Muscle of leg (tissue), 11 donors: Measurements from ENCODE around the gene DHX38. TPM values are rescaled to one million over a fixed set of nuclear protein-coding genes. Genes with fewer than 3 reads are reported as not detected.
"Not testable (repeated sequence)": the region's sequence is repeated elsewhere in the genome, so short reads cannot be mapped to it uniquely, and the experiment has no call there.

Source experiments
- DNase-seq: peaks from one replicate; pipeline ENCODE4 v3.0.0; 2013
- H3K27ac ChIP-seq: one replicate; pipeline ENCODE4 v1.5.1; 2013; ENCODE audit warnings: mild to moderate bottlenecking, low read length, control low read depth
- H3K27me3 ChIP-seq: one replicate; pipeline ENCODE4 v1.6.1; 2013; ENCODE audit warnings: low read length; ENCODE audit not compliant: control insufficient read depth, insufficient read depth
- H3K36me3 ChIP-seq: one replicate; pipeline ENCODE4 v1.6.1; 2013; ENCODE audit warnings: low read length; ENCODE audit not compliant: control insufficient read depth, insufficient read depth
- H3K4me1 ChIP-seq: one replicate; pipeline ENCODE4 v1.6.1; 2013; ENCODE audit warnings: low read length; ENCODE audit not compliant: control insufficient read depth, insufficient read depth
- H3K4me3 ChIP-seq: one replicate; pipeline ENCODE4 v1.5.1; 2013; ENCODE audit warnings: low read length, control low read depth
- H3K9me3 ChIP-seq: replicated peaks from 2 replicates; pipeline ENCODE4 v1.6.1; 2013; ENCODE audit warnings: low read depth, low read length; ENCODE audit not compliant: control insufficient read depth
- WGBS: methylation state at CpG from one replicate; pipeline ENCODE4 v1.1.5; 2013; ENCODE audit warnings: missing lambda C conversion rate; ENCODE audit not compliant: insufficient coverage; 5-methylcytosine and 5-hydroxymethylcytosine counted together
- polyA plus RNA-seq, 8 donors: library from polyadenylated mRNA; unstranded; fragments of 120-200 nt; gene quantifications; one replicate each; pipeline versions ENCODE4 v1.2.1 to v1.2.3, GENCODE V29; 2013; ENCODE audit warnings: inconsistent platforms in 1 of 8, low replicate concordance in 1 of 8; ENCODE audit not compliant: insufficient read length in 8 of 8, insufficient read depth in 1 of 8
- total RNA-seq: library from RNA; stranded (reverse); fragments of 120-200 nt; gene quantifications from one replicate; pipeline ENCODE4 v1.2.4, GENCODE V29; 2013

Gene DHX38
- total and polyA plus RNA-seq, 9 donors: 47.3 to 63.6 (median 56.4) TPM

- not testable (repeated sequence) for H3K27ac ChIP-seq, DNase-seq, H3K27me3 ChIP-seq, H3K4me3 ChIP-seq, H3K4me1 ChIP-seq, H3K9me3 ChIP-seq, H3K36me3 ChIP-seq
- WGBS: no CpG with 5 or more reads among the region's 6 CpGs
Observed at GRCh38 chr16:72057313-72057712, 36.3 kb upstream of the DHX38 start.

- not testable (repeated sequence) for H3K27me3 ChIP-seq, H3K27ac ChIP-seq, H3K4me3 ChIP-seq, H3K4me1 ChIP-seq, H3K36me3 ChIP-seq, DNase-seq, H3K9me3 ChIP-seq
- WGBS: no CpG with 5 or more reads among the region's 7 CpGs
Observed at GRCh38 chr16:72059060-72059459, 34.6 kb upstream of the DHX38 start.

DNA sequence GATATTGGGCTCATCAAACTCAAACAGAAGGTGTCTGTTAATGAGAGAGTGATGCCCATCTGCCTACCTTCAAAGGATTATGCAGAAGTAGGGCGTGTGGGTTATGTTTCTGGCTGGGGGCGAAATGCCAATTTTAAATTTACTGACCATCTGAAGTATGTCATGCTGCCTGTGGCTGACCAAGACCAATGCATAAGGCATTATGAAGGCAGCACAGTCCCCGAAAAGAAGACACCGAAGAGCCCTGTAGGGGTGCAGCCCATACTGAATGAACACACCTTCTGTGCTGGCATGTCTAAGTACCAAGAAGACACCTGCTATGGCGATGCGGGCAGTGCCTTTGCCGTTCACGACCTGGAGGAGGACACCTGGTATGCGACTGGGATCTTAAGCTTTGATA is 33.2 kb upstream of the DHX38 start:
- Histone ChIP-seq H3K9me3 (no peaks in the 10 kb centered on the region), H3K27me3 (no peaks in the 10 kb centered on the region), H3K27ac (no peak overlapping the region), H3K4me3 (no peak overlapping the region), H3K4me1 (no peaks in the 10 kb centered on the region), H3K36me3 (no peaks in the 10 kb centered on the region)
- no peak for DNase-seq
- 93% methylated on average over 8 of the region's 9 CpGs for WGBS

DNA sequence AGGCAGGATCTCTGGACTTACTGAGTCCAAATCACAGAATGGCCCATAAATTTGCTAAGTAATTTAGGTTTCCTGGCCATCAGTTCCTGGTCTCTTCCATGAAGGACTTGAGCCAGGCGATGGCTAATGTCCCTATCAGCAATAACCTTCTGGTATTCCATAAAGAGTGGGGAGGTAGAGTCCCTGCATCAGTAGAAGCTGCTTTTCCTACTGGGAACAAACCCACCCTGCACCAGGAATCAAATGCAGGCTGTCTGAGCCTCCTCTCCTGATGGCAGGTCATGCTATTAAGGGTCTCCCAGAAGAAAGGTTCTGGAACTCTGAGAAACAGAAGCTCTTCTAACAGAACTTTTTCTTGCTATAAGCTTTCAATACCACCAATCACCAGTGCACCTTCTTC is 32.1 kb upstream of the DHX38 start:
- Histone ChIP-seq H3K27me3 (no peaks in the 10 kb centered on the region), H3K4me1 (no peaks in the 10 kb centered on the region), H3K9me3 (no peaks in the 10 kb centered on the region), H3K27ac (no peak overlapping the region), H3K4me3 (no peak overlapping the region), H3K36me3 (no peaks in the 10 kb centered on the region)
- WGBS: no CpG with 5 or more reads among the region's 1 CpG
- no peak for DNase-seq

DNA sequence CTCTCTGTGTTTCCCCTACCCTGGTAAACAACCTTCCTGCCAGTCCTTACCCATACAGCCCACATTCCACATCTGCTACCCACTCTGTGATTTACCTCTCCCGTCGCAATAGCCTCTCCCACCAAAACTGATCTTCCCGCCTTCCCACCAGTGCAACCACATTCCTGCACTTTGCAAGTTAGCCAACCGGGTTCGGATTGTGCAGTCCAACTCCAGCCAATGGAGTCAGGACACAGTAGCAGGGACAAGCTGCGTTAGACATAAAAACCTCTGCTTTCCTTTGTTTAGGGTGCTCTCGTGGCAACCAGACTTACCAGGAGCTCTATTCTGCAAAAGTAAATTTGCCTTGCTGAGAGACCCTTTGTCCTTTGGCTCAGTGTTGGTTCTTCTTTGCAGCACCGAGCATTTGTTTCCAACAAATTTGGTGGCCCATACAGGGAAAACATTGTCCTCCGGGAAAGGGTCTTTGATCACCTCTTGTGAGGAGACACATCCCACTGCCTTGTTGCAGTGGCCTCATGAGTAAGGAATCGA is 29.2 kb upstream of the DHX38 start:
- H3K9me3 ChIP-seq: no peaks in the 10 kb centered on the region
- H3K36me3 ChIP-seq: no peaks in the 10 kb centered on the region
- H3K4me3 ChIP-seq: no peak overlapping the region
- H3K4me1 ChIP-seq: no peaks in the 10 kb centered on the region
- H3K27ac ChIP-seq: no peak overlapping the region
- no peaks in the 10 kb centered on the region for H3K27me3 ChIP-seq
- 92% methylated on average over 10 of the region's 10 CpGs for WGBS
- DNase-seq: no peak

DNA sequence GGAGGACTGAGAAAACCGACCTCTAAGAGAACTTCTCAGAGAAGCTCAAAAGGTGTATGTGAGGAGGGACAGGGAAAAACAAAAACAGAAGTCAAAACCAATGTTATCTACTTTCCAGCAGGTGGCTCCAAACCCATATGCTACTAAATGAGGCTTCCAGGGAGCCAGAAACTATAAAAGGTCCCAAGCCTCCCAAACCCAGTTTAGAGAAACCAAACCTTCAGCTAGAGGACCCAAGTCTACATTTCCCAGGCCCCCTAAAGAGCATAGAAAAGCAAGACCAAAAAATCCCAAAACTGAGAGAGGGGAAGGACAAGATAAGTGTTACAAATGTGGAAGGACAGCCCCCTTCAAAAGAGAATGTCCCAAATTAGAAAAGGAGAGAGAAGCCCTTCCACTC is 26.9 kb upstream of the DHX38 start:
- no peaks in the 10 kb centered on the region for H3K9me3 ChIP-seq
- no peaks in the 10 kb centered on the region for H3K27me3 ChIP-seq
- no peaks in the 10 kb centered on the region for H3K4me1 ChIP-seq
- no peak overlapping the region for H3K4me3 ChIP-seq
- peak; percentile 50 for DNase-seq
- H3K36me3 ChIP-seq: no peaks in the 10 kb centered on the region
- WGBS: no CpG with 5 or more reads among the region's 1 CpG
- no peak overlapping the region for H3K27ac ChIP-seq

DNA sequence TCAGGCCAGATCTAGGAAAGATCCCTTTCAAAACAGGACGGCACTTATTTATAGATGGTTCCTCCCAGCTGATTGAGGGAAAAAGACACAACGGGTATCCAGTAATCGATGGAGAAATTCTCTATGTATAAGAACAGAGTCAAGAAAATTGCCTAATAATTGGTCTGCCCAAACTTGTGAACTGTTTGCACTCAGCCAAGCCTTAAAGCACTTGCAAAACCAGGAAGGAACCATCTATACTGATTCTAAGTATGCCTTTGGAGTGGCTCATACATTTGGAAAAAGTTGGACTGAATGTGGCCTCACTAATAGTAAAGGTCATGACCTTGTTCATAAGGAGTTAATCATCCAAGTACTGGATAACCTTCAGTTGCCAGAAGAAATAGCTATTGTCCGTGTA is 24.7 kb upstream of the DHX38 start:
- H3K27ac ChIP-seq: no peak overlapping the region
- WGBS: no CpG with 5 or more reads among the region's 4 CpGs

GRCh38 chr16:72072514-72073342 is 20.9 kb upstream of the DHX38 start:
- Histone ChIP-seq H3K4me3 (no peak overlapping the region), H3K36me3 (peaks cover under 1% of the 10 kb centered on the region), H3K4me1 (no peaks in the 10 kb centered on the region), H3K27ac (no peak overlapping the region), H3K9me3 (no peaks in the 10 kb centered on the region), H3K27me3 (no peaks in the 10 kb centered on the region)
- WGBS: 41% methylated on average over 6 of the region's 12 CpGs
- no peak for DNase-seq

More for the DNA sequence above, 24.7 kb upstream of the DHX38 start:
- Histone ChIP-seq H3K36me3 (no peaks in the 10 kb centered on the region), H3K27me3 (no peaks in the 10 kb centered on the region), H3K4me1 (no peaks in the 10 kb centered on the region), H3K9me3 (no peaks in the 10 kb centered on the region), H3K4me3 (no peak overlapping the region)
- no peak for DNase-seq

DNA sequence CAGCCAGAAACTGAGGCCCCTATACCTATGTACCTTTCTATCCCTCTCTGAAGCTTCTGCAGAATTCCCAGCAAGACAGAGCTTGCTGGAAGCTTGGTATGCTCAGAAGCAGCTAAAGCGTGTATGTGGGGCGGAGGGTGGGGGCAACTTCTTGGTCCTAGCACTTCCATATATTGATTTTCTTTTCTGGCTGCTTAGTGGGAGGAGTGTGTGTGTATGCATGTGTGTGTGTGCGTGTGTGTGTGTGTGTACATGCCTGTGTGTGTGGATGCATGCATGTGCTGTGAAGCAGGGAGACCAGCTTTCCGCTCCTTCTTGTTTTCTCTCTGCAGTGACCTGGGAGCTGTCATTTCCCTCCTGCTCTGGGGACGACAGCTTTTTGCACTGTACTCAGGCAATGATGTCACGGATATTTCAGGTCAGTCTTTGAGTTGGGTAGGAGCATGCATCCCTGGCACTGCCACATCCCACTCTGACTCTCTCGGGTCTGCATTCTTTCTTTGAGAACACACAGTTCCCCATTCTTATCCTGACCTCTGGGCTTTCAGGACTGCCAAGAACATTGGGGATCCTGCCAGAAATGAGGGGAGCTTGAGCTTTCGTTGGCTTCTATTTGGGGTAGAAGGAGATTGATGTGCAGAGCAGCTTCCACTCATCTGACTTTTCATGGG is 20.0 kb upstream of the DHX38 start:
- Histone ChIP-seq H3K27me3 (no peaks in the 10 kb centered on the region), H3K27ac (no peak overlapping the region), H3K36me3 (peaks cover 2% of the 10 kb centered on the region), H3K9me3 (no peaks in the 10 kb centered on the region), H3K4me1 (no peaks in the 10 kb centered on the region), H3K4me3 (no peak overlapping the region)
- no CpG with 5 or more reads among the region's 8 CpGs for WGBS
- peak; percentile 14 for DNase-seq

DNA sequence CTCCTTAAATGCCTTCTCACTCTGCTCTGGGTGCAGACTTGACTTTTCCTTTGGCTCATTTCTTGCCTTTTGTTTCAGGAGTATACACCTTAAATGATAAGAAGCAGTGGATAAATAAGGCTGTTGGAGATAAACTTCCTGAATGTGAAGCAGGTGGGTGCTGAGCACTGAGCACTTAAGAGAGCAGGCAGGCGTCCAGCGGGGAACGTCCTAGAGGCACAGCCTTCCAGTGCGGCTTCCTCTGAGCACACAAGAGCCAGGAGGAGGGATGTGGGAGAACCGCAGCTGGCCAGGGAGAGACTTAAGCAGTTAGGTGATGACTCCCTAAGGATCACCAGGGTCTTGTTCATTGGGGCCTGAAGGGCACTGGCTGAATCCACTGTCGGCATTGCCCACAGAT is 18.6 kb upstream of the DHX38 start:
- H3K4me1 ChIP-seq, H3K36me3 ChIP-seq, H3K9me3 ChIP-seq, H3K4me3 ChIP-seq, DNase-seq, H3K27me3 ChIP-seq, H3K27ac ChIP-seq: not testable (repeated sequence)
- 65% methylated on average over 2 of the region's 6 CpGs for WGBS
